ENCODE measurements around the gene ZFYVE27. TPM values are rescaled to one million over a fixed set of nuclear protein-coding genes. Genes with fewer than 3 reads are reported as not detected.
A peak's percentile ranks its signal among the peaks of the same experiment; 100 is the strongest.

The ZFYVE27 gene
- total RNA-seq, 1 donor from 2014 or later: 27.0 TPM

- TF ChIP-seq CTCF (IDR thresholded peaks at IDR 0.05): peak; percentile 90
- Mint-ChIP-seq H3K4me3 (ENCODE audit: unreplicated experiment) (no peak overlapping the region), H3K27ac (ENCODE audit: unreplicated experiment) (no peak overlapping the region), H3K36me3 (ENCODE audit: unreplicated experiment) (peaks cover 23% of the 10 kb centered on the region), H3K27me3 (ENCODE audit: unreplicated experiment) (no peaks in the 10 kb centered on the region), H3K4me1 (ENCODE audit: unreplicated experiment) (peaks cover 20% of the 10 kb centered on the region), H3K9me3 (ENCODE audit: unreplicated experiment) (no peaks in the 10 kb centered on the region)
- DNase-seq (ENCODE audit: extremely low spot score, unreplicated experiment): peak; percentile 90
Measured at GRCh38 chr10:97759158-97759887, 22.4 kb downstream of the ZFYVE27 start.

- Mint-ChIP-seq H3K27ac (ENCODE audit: unreplicated experiment) (no peak overlapping the region), H3K4me3 (ENCODE audit: unreplicated experiment) (no peak overlapping the region), H3K27me3 (ENCODE audit: unreplicated experiment) (no peaks in the 10 kb centered on the region), H3K36me3 (ENCODE audit: unreplicated experiment) (peaks cover 18% of the 10 kb centered on the region), H3K9me3 (ENCODE audit: unreplicated experiment) (no peaks in the 10 kb centered on the region), H3K4me1 (ENCODE audit: unreplicated experiment) (peaks cover 21% of the 10 kb centered on the region)
- no peak for DNase-seq (ENCODE audit: extremely low spot score, unreplicated experiment)
- no peak for TF ChIP-seq CTCF (IDR thresholded peaks at IDR 0.05)
Measured at GRCh38 chr10:97759946-97760345, 23.0 kb downstream of the ZFYVE27 start.

- Mint-ChIP-seq H3K4me3 (ENCODE audit: unreplicated experiment) (no peak overlapping the region), H3K4me1 (ENCODE audit: unreplicated experiment) (peaks cover 21% of the 10 kb centered on the region), H3K27me3 (ENCODE audit: unreplicated experiment) (no peaks in the 10 kb centered on the region), H3K9me3 (ENCODE audit: unreplicated experiment) (no peaks in the 10 kb centered on the region), H3K36me3 (ENCODE audit: unreplicated experiment) (peaks cover 14% of the 10 kb centered on the region), H3K27ac (ENCODE audit: unreplicated experiment) (no peak overlapping the region)
- DNase-seq (ENCODE audit: extremely low spot score, unreplicated experiment): no peak
- no peak for TF ChIP-seq CTCF (IDR thresholded peaks at IDR 0.05)
Measured at GRCh38 chr10:97760461-97761257, 23.7 kb downstream of the ZFYVE27 start.

GRCh38 chr10:97761331-97761865 is 24.5 kb downstream of the ZFYVE27 start:
- no peak for DNase-seq (ENCODE audit: extremely low spot score, unreplicated experiment)
- H3K9me3 Mint-ChIP-seq (ENCODE audit: unreplicated experiment): no peaks in the 10 kb centered on the region
- TF ChIP-seq CTCF (IDR thresholded peaks at IDR 0.05): no peak
- H3K27ac Mint-ChIP-seq (ENCODE audit: unreplicated experiment): no peak overlapping the region
- H3K36me3 Mint-ChIP-seq (ENCODE audit: unreplicated experiment): peaks cover 14% of the 10 kb centered on the region
- no peaks in the 10 kb centered on the region for H3K27me3 Mint-ChIP-seq (ENCODE audit: unreplicated experiment)
- no peak overlapping the region for H3K4me3 Mint-ChIP-seq (ENCODE audit: unreplicated experiment)
- peaks cover 21% of the 10 kb centered on the region for H3K4me1 Mint-ChIP-seq (ENCODE audit: unreplicated experiment)

- H3K4me3 Mint-ChIP-seq (ENCODE audit: unreplicated experiment): no peak overlapping the region
- TF ChIP-seq CTCF (IDR thresholded peaks at IDR 0.05): no peak
Measured at GRCh38 chr10:97762056-97762455, 25.1 kb downstream of the ZFYVE27 start.

More at GRCh38 chr10:97762056-97762455, 25.1 kb downstream of the ZFYVE27 start:
- DNase-seq (ENCODE audit: extremely low spot score, unreplicated experiment): no peak
- Mint-ChIP-seq H3K4me1 (ENCODE audit: unreplicated experiment) (peaks cover 23% of the 10 kb centered on the region), H3K36me3 (ENCODE audit: unreplicated experiment) (peaks cover 7% of the 10 kb centered on the region), H3K27ac (ENCODE audit: unreplicated experiment) (no peak overlapping the region), H3K9me3 (ENCODE audit: unreplicated experiment) (no peaks in the 10 kb centered on the region), H3K27me3 (ENCODE audit: unreplicated experiment) (no peaks in the 10 kb centered on the region)

All from osteocyte (in vitro differentiated cells).